Measurements from ENCODE around the gene GPER1.
"Not testable (repeated sequence)": the region's sequence is repeated elsewhere in the genome, so short reads cannot be mapped to it uniquely, and the experiment has no call there.

The GPER1 gene

DNA sequence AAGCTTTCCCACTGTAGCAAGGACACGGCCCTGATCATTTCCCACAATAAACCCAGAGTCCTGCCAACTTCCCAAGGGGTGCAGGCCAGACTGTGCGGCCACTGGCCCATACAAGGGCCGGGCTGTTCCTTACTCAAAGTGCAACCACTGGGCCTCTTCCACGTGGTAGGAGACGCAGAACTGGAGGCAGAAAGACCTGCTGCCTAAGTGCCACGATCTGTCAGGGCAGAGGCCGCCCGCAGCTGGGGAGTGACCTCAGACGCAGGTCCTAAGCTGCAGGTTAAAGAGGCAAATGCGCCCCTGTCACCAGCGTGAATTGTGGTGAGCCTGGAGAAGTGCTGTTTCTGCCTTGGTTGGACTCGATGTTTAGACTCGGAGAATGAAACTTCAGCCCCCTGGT lies 26.2 kb downstream of the GPER1 start:
- no peak overlapping the region for H3K4me3 ChIP-seq (ENCODE audit: low read depth, low read length)
- DNase-seq (ENCODE audit: low read depth, low spot score) = no peak
- in situ Hi-C loops (cut with HindIII; ENCODE audit: low sequenced_read_pairs) = no loop called here

GRCh38 chr7:1114505-1114904 lies 26.6 kb downstream of the GPER1 start:
- TF ChIP-seq, protein P1, sequence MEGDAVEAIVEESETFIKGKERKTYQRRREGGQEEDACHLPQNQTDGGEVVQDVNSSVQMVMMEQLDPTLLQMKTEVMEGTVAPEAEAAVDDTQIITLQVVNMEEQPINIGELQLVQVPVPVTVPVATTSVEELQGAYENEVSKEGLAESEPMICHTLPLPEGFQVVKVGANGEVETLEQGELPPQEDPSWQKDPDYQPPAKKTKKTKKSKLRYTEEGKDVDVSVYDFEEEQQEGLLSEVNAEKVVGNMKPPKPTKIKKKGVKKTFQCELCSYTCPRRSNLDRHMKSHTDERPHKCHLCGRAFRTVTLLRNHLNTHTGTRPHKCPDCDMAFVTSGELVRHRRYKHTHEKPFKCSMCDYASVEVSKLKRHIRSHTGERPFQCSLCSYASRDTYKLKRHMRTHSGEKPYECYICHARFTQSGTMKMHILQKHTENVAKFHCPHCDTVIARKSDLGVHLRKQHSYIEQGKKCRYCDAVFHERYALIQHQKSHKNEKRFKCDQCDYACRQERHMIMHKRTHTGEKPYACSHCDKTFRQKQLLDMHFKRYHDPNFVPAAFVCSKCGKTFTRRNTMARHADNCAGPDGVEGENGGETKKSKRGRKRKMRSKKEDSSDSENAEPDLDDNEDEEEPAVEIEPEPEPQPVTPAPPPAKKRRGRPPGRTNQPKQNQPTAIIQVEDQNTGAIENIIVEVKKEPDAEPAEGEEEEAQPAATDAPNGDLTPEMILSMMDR (IDR thresholded peaks at IDR 0.05; ENCODE audit: low read depth, low read length) = no peak
- no peak overlapping the region for H3K4me3 ChIP-seq (ENCODE audit: low read depth, low read length)
- no peak for DNase-seq (ENCODE audit: low read depth, low spot score)
- in situ Hi-C loops (cut with HindIII; ENCODE audit: low sequenced_read_pairs) = no loop called here

More for the DNA sequence above, 26.2 kb downstream of the GPER1 start:
- TF ChIP-seq, protein P1 (IDR thresholded peaks at IDR 0.05; ENCODE audit: low read depth, low read length) = no peak

GRCh38 chr7:1115171-1116045 lies 27.5 kb downstream of the GPER1 start:
- in situ Hi-C loops (cut with HindIII; ENCODE audit: low sequenced_read_pairs); DNase-seq (ENCODE audit: low read depth, low spot score); H3K4me3 ChIP-seq (ENCODE audit: low read depth, low read length): not testable (repeated sequence)

GRCh38 chr7:1116383-1117008 lies 28.6 kb downstream of the GPER1 start:
- in situ Hi-C loops (cut with HindIII; ENCODE audit: low sequenced_read_pairs); H3K4me3 ChIP-seq (ENCODE audit: low read depth, low read length); DNase-seq (ENCODE audit: low read depth, low spot score): not testable (repeated sequence)

DNA sequence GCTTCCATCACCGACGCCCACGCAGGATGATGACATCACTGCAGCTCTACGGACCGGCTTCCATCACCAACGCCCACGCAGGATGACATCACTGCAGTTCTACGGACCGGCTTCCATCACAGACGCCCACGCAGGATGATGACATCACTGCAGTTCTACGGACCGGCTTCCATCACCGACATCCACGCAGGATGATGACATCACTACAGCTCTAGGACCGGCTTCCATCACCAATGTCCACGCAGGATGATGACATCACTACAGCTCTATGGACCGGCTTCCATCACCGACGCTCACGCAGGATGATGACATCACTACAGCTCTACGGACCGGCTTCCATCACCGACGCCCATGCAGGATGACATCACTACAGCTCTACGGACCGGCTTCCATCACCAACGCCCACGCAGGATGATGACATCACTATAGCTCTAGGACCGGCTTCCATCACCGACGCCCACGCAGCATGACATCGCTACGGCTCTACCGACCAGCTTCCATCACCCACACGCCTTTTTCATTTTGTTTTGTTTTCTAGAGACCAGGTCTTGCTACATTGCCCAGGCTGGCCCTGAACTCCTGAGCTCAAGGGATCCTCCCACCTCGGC lies 29.5 kb downstream of the GPER1 start:
- TF ChIP-seq, protein P1 (IDR thresholded peaks at IDR 0.05; ENCODE audit: low read depth, low read length) = no peak
- no peak for DNase-seq (ENCODE audit: low read depth, low spot score)
- in situ Hi-C loops (cut with HindIII; ENCODE audit: low sequenced_read_pairs) = no loop called here
- no peak overlapping the region for H3K4me3 ChIP-seq (ENCODE audit: low read depth, low read length)

- in situ Hi-C loops (cut with HindIII; ENCODE audit: low sequenced_read_pairs) = no loop called here
- no peak overlapping the region for H3K4me3 ChIP-seq (ENCODE audit: low read depth, low read length)
- TF ChIP-seq, protein P1 (IDR thresholded peaks at IDR 0.05; ENCODE audit: low read depth, low read length) = no peak
- no peak for DNase-seq (ENCODE audit: low read depth, low spot score)
Measured at GRCh38 chr7:1119201-1119600, 31.3 kb downstream of the GPER1 start.

DNA sequence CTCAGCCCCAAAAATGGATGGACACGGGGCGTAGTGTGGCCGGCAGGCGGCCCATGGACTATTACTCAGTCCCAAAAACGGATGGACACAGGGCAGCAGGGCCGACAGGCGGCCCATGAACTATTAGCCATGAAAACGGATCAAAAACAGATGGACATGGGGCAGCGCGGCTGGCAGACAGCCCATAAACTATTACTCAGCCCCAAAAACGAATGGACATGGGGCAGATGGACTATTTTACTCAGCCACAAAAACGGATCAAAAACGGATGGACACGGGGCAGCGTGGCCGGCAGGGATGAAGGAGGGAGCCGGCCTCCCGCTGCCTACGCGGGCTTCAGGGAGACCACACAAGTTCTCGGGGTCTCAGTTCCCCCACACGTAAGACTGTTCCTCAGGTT lies 32.9 kb downstream of the GPER1 start:
- no peak for DNase-seq (ENCODE audit: low read depth, low spot score)
- TF ChIP-seq, protein P1 (IDR thresholded peaks at IDR 0.05; ENCODE audit: low read depth, low read length) = no peak
- no peak overlapping the region for H3K4me3 ChIP-seq (ENCODE audit: low read depth, low read length)
- in situ Hi-C loops (cut with HindIII; ENCODE audit: low sequenced_read_pairs) = no loop called here
